Gastrocnemius medialis (tissue), 4 donors: Measurements from ENCODE around the gene COX4I2. TPM values are rescaled to one million over a fixed set of nuclear protein-coding genes. Genes with fewer than 3 reads are reported as not detected.

Experiments used
- ATAC-seq, 2 donors: fragments of 150-250 bp; one replicate each; pipeline ENCODE4 v1.9.1; 2016
- DNase-seq, 2 donors: peaks; one replicate each; pipeline ENCODE4 v3.0.0-alpha.2; 2019
- H3K27ac ChIP-seq, 4 donors: fragments of 200-600 bp; sonication (generic); 1 replicate in 1 of 4; 2 replicates in 3 of 4; pipeline ENCODE4 v1.5.1; 2016 to 2018; ENCODE audit warnings: mild to moderate bottlenecking in 2 of 4, moderate library complexity in 1 of 4
- H3K27me3 ChIP-seq, 3 donors: fragments of 200-600 bp; sonication (generic) in 2 of 3; 1 replicate in 1 of 3; 2 replicates in 2 of 3; pipeline versions ENCODE4 v1.5.1 to v1.6.0; 2016 to 2019; ENCODE audit warnings: mild to moderate bottlenecking in 1 of 3, moderate library complexity in 1 of 3
- H3K36me3 ChIP-seq, 2 donors: fragments of 200-600 bp; sonication (generic) in 1 of 2; one replicate each; pipeline ENCODE4 v1.5.1; 2017 to 2018
- H3K4me1 ChIP-seq, 2 donors: fragments of 200-600 bp; sonication (generic) in 1 of 2; one replicate each; pipeline ENCODE4 v1.5.1; 2016 to 2017; ENCODE audit warnings: mild to moderate bottlenecking in 2 of 2
- H3K4me3 ChIP-seq, 4 donors: fragments of 200-600 bp; sonication (generic) in 3 of 4; 1 replicate in 1 of 4; 2 replicates in 3 of 4; pipeline ENCODE4 v1.5.1; 2016 to 2019; ENCODE audit warnings: mild to moderate bottlenecking in 2 of 4
- H3K9me3 ChIP-seq, 3 donors: fragments of 200-600 bp; sonication (generic) in 2 of 3; 1 replicate in 1 of 3; 2 replicates in 2 of 3; pipeline ENCODE4 v1.5.1; 2016 to 2019
- POLR2A ChIP-seq, 2 donors: fragments of 450-650 bp; IDR thresholded peaks; one replicate each; pipeline ENCODE4 v1.6.1; 2017; ENCODE audit warnings: antibody characterized with exemption in 2 of 2, mild to moderate bottlenecking in 2 of 2, moderate library complexity in 2 of 2
- in situ Hi-C, 4 donors: fragments of 200-750 bp; cut with MboI; loops; one replicate each; pipeline versions ENCODE4 v1.15.0 to v1.8.0; 2017; ENCODE audit warnings: low sequenced_read_pairs in 4 of 4
- intact Hi-C: fragments of 100-400 bp; cut with DNase I; formaldehyde crosslinking; loops from one replicate; pipeline ENCODE4 v1.15.1; 2023; ENCODE audit warnings: low total_unique reads
- total RNA-seq, 4 donors: library from RNA; depleted of rRNA; stranded (reverse); fragments of >200 nt; gene quantifications; one replicate each; pipeline versions ENCODE4 v1.1.0 to v1.2.3, GENCODE V29; 2016
- TF ChIP-seq, protein P1 (sequence below), 5 experiments: fragments of 450-650 bp in 3 of 5; fragments of 200-600 bp in 2 of 5; sonication (generic) in 2 of 5; IDR thresholded peaks in 4 of 5; conservative IDR thresholded peaks in 1 of 5; 1 replicate in 4 of 5; 2 replicates in 1 of 5; pipeline ENCODE4 v1.5.1; 2016 to 2019; ENCODE audit warnings: antibody characterized with exemption in 5 of 5, mild to moderate bottlenecking in 3 of 5, moderate library complexity in 3 of 5

Gene COX4I2
- 10 to 100 TPM in 1 of 4 donors, 1 to 10 TPM in 3; 3.9 to 10.4 (median 4.3) TPM for total RNA-seq

DNA sequence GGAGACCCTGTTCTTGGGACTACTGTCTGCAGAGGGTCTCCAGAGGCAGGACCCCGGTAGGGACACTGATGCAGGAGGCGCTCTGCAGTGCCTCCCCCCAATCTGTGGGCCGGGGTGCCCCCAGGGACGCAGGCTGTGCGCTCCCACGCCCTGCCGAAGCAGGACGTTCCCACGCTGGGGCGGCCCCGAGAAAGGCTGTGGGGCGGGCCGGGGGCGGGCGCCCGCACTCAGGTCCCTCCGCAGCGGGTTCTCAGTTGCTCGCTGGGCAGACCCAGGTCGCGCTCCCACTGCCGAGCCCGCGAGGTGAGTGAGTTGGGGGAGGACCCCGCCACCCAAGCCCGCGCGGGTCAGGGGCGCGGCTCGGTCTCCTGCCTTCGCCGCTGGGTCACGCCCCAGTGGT lies at the start of gene COX4I2:
COX4I2 (plus strand) TSS at position 253 of the 400 bp plus-strand sequence. CDS start 1,106 bp downstream, outside the sequence.
- intact Hi-C loops: no loop called here
- H3K27ac ChIP-seq: peak within 1 kb of the TSS; percentile 59 to 71 (median 69)
- H3K36me3 ChIP-seq: no peaks in the 10 kb centered on the region
- H3K9me3 ChIP-seq: no peaks in the 10 kb centered on the region
- ATAC-seq: no peak
- TF ChIP-seq POLR2A (IDR thresholded peaks at IDR 0.05): peak in 1 of 2 donors; percentile 24
- TF ChIP-seq, protein P1, sequence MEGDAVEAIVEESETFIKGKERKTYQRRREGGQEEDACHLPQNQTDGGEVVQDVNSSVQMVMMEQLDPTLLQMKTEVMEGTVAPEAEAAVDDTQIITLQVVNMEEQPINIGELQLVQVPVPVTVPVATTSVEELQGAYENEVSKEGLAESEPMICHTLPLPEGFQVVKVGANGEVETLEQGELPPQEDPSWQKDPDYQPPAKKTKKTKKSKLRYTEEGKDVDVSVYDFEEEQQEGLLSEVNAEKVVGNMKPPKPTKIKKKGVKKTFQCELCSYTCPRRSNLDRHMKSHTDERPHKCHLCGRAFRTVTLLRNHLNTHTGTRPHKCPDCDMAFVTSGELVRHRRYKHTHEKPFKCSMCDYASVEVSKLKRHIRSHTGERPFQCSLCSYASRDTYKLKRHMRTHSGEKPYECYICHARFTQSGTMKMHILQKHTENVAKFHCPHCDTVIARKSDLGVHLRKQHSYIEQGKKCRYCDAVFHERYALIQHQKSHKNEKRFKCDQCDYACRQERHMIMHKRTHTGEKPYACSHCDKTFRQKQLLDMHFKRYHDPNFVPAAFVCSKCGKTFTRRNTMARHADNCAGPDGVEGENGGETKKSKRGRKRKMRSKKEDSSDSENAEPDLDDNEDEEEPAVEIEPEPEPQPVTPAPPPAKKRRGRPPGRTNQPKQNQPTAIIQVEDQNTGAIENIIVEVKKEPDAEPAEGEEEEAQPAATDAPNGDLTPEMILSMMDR (IDR thresholded peaks at IDR 0.05 in 4 of 5, conservative IDR thresholded peaks at IDR 0.05 in 1 of 5): no peak
- DNase-seq: no peak
- H3K27me3 ChIP-seq: peaks cover 5 to 11% (median 9%) of the 10 kb centered on the region in 3 donors
- in situ Hi-C loops: no loop called here
- peak within 1 kb of the TSS in 3 of 4 donors; percentile 7 to 39 (median 28) for H3K4me3 ChIP-seq
- no peaks in the 10 kb centered on the region for H3K4me1 ChIP-seq

DNA sequence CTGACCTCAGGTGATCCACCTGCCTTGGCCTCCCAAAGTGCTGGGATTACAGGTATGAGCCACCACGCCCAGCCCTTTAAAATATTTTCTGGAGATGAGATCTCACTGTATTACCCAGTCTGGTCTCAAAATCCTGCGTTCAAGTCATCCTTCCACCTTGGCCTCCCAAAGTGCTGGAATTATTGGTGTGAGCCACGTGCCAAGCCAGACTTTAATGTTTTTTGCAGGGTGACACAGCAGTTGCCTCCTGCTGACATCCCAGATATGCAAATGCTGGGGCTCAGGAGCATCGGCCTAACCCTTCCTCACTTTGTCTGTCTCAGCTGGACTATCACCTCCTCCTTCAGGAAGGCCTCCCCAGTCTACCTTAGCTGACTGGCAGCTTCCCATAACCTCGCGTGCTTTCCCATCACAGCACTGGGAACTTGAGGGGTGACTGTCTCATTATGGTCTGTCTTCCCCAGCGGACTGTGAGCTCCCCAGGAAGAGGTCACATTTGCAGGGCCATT lies 46.9 kb upstream of the COX4I2 start:
- Histone ChIP-seq H3K9me3 (no peaks in the 10 kb centered on the region), H3K27ac (peak overlapping the region in 1 of 4 donors; percentile 18), H3K4me1 (peaks cover 4 to 11% of the 10 kb centered on the region in 2 donors), H3K4me3 (no peak overlapping the region), H3K36me3 (no peaks in the 10 kb centered on the region), H3K27me3 (no peaks in the 10 kb centered on the region)
- TF ChIP-seq POLR2A (IDR thresholded peaks at IDR 0.05): no peak
- TF ChIP-seq, protein P1 (IDR thresholded peaks at IDR 0.05 in 4 of 5, conservative IDR thresholded peaks at IDR 0.05 in 1 of 5): no peak
- no peak for ATAC-seq
- in situ Hi-C loops: no loop called here
- intact Hi-C loops: no loop called here
- DNase-seq: no peak

DNA sequence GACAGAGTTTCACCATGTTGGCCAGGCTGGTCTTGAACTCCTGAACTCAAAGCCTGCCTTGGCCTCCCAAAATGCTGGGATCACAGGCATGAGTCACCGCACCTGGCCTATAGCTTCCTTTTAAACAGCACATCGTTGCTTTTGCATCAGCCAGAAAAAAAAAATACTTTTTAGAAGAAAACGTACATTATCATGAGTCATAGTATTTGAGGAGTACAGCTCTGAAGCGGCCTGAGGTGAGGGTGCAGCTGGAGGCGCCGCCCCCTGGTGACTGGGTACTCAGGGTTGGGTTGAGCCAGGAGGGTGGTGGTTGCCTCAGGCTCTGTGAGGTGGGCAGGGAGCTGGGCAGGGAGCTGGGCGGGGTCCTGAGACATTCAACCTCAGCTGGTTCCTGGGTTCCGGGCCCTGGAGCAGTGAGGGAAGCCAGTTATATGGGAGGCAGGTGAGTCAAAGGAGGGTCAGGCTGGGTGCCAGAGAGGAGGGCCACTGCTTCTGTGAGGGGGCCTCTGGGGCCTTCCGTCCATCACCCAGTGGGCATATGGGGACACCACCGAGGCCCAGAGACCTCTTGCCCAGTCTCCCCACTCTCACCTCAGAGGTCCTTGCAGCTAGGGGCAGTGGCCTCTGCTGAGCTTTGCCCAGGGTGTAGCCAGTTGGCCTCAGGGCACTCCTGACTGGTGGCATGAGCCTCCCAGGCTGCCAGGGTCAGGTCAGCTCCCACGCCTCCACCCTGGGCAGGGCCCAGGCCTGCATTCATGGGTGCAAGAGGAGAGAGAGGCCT lies 44.3 kb upstream of the COX4I2 start:
- in situ Hi-C loops (no loop called here), intact Hi-C loops (no loop called here)
- Histone ChIP-seq H3K4me1 (no peaks in the 10 kb centered on the region), H3K27me3 (no peaks in the 10 kb centered on the region), H3K27ac (peak overlapping the region in 3 of 4 donors; percentile 5 to 52 (median 35)), H3K36me3 (no peaks in the 10 kb centered on the region), H3K9me3 (no peaks in the 10 kb centered on the region), H3K4me3 (no peak overlapping the region)
- DNase-seq (no peak), ATAC-seq (no peak)
- TF ChIP-seq POLR2A (IDR thresholded peaks at IDR 0.05): no peak
- TF ChIP-seq, protein P1 (IDR thresholded peaks at IDR 0.05 in 4 of 5, conservative IDR thresholded peaks at IDR 0.05 in 1 of 5): no peak

DNA sequence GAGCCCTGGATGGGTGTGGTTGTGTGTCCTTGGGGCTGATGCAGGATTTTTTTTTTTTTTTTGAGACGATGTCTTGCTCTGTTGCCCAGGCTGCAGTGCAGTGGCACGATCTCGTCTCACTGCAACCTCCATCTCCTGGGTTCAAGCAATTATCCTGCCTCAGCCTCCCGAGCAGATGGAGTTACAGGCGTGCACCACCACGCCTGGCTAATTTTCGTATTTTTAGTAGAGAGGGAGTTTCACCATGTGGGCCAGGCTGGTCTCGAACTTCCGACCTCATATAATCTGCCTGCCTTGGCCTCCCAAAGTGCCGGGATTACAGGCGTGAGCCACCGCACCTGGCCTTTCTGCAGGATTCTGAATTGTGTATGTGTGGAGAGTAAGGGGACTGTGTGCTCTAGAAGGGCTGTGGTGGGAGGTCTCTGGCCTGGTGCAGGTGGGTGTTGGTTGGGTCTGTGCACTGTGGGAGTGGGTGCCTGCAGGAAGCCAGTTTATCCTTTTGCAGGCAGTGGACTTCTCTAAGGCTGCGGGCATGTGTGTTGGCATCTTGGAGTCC lies 43.6 kb upstream of the COX4I2 start:
- H3K4me3 ChIP-seq: no peak overlapping the region
- in situ Hi-C loops (no loop called here), intact Hi-C loops (no loop called here)
- no peaks in the 10 kb centered on the region for H3K4me1 ChIP-seq
- peak overlapping the region in 2 of 4 donors; percentile 35 to 78 for H3K27ac ChIP-seq
- ATAC-seq (no peak), DNase-seq (no peak)
- TF ChIP-seq POLR2A (IDR thresholded peaks at IDR 0.05): no peak
- TF ChIP-seq, protein P1 (IDR thresholded peaks at IDR 0.05 in 4 of 5, conservative IDR thresholded peaks at IDR 0.05 in 1 of 5): no peak
- no peaks in the 10 kb centered on the region for H3K9me3 ChIP-seq
- no peaks in the 10 kb centered on the region for H3K27me3 ChIP-seq
- no peaks in the 10 kb centered on the region for H3K36me3 ChIP-seq
